Aorta (tissue), 5 donors: ENCODE data around the gene RACK1. TPM values are rescaled to one million over a fixed set of nuclear protein-coding genes. Genes with fewer than 3 reads are reported as not detected.
A peak's percentile ranks its signal among the peaks of the same experiment; 100 is the strongest.

Experiments used
- ATAC-seq: fragments of 200-7000 bp; cut with Tn5 transposase; one replicate; pipeline ENCODE4 v1.9.1; 2022; ENCODE audit warnings: moderate library complexity; ENCODE audit not compliant: low FRiP score
- DNase-seq, 2 donors: peaks; one replicate each; pipeline ENCODE4 v3.0.0-alpha.2; 2020
- H3K27ac ChIP-seq, 2 donors: one replicate each; pipeline ENCODE4 v1.5.1; 2013; ENCODE audit warnings: low read length in 2 of 2, mild to moderate bottlenecking in 2 of 2, moderate library complexity in 2 of 2, control low read depth in 1 of 2, inconsistent platforms in 1 of 2, low read depth in 1 of 2
- H3K27me3 ChIP-seq, 2 donors: one replicate each; pipeline ENCODE4 v1.6.1; 2013; ENCODE audit warnings: control low read depth in 1 of 2, low read length in 1 of 2, mild to moderate bottlenecking in 1 of 2, moderate library complexity in 1 of 2; ENCODE audit not compliant: insufficient read depth in 2 of 2, control insufficient read depth in 1 of 2
- H3K36me3 ChIP-seq, 2 donors: one replicate each; pipeline ENCODE4 v1.6.1; 2013; ENCODE audit warnings: control low read depth in 1 of 2, low read length in 1 of 2, mild to moderate bottlenecking in 1 of 2; ENCODE audit not compliant: insufficient read depth in 2 of 2, control insufficient read depth in 1 of 2
- H3K4me1 ChIP-seq, 2 donors: one replicate each; pipeline ENCODE4 v1.6.1; 2013; ENCODE audit warnings: low read length in 2 of 2, control low read depth in 1 of 2, mild to moderate bottlenecking in 1 of 2, moderate library complexity in 1 of 2; ENCODE audit not compliant: insufficient read depth in 2 of 2, control insufficient read depth in 1 of 2
- H3K4me3 ChIP-seq, 2 donors: one replicate each; pipeline ENCODE4 v1.5.1; 2013; ENCODE audit warnings: low read length in 2 of 2, control low read depth in 1 of 2, mild to moderate bottlenecking in 1 of 2
- H3K9me3 ChIP-seq: one replicate; pipeline ENCODE4 v1.6.1; 2013; ENCODE audit warnings: mild to moderate bottlenecking, low read length; ENCODE audit not compliant: control insufficient read depth
- WGBS, 2 donors: extraction: QIAGEN DNeasy Blood & Tissue Kit; methylation state at CpG; one replicate each; pipeline ENCODE4 v1.1.7; 2013; 5-methylcytosine and 5-hydroxymethylcytosine counted together
- intact Hi-C, 2 donors: fragments of 100-400 bp; cut with DNase I; formaldehyde crosslinking; loops; one replicate each; pipeline versions ENCODE4 v1.14.2 to v1.15.0; 2022
- polyA plus RNA-seq, 2 donors: library from polyadenylated mRNA; stranded (reverse); fragments of 200-250 nt; gene quantifications; one replicate each; pipeline ENCODE4 v1.2.3, GENCODE V29; 2013
- total RNA-seq, 2 donors: library from RNA; stranded (reverse); fragmentation: NEBNext Ultra II Directional; extraction: Animal tissue kit (Norgen Biotek cat#: 25700); gene quantifications; one replicate each; pipeline ENCODE4 v1.2.1, GENCODE V29; 2021
- donor health status: healthy with polysubstance abuse.
- donor health status: Bipolar disorder and iron deficiency.
- donor health status: DM: no; HTN: no; CAD: no.
- donor health status: DM: no; HTN: no; CAD: no.
- donor health status: DM: yes; HTN: yes; CAD: no.

The RACK1 gene
- total and polyA plus RNA-seq, 4 donors: 922 to 2,024 (median 1,515) TPM

- intact Hi-C loops: loop anchor here (1.0 to 2.0 kb wide), 4 partner anchors 16 to 35 kb away; no protein-coding TSS in a partner anchor
- Histone ChIP-seq H3K27ac (peak overlapping the region; percentile 71 to 76), H3K4me3 (peak overlapping the region; percentile 50 to 60), H3K4me1 (no peaks in the 10 kb centered on the region), H3K36me3 (no peaks in the 10 kb centered on the region), H3K27me3 (no peaks in the 10 kb centered on the region), H3K9me3 (no peaks in the 10 kb centered on the region)
- DNase-seq: no peak
- 1% methylated on average over 18 of the region's 18 CpGs for WGBS, 2 donors
- ATAC-seq: peak; percentile 33
These were observed 21.1 kb downstream of the RACK1 start for GRCh38 chr5:181222630-181223057.

- Histone ChIP-seq H3K4me1 (no peaks in the 10 kb centered on the region), H3K36me3 (no peaks in the 10 kb centered on the region), H3K4me3 (peak overlapping the region; percentile 50 to 60), H3K9me3 (no peaks in the 10 kb centered on the region), H3K27ac (peak overlapping the region in 1 of 2 donors; percentile 76), H3K27me3 (no peaks in the 10 kb centered on the region)
- ATAC-seq: peak; percentile 90
- peak; percentile 93 to 98 for DNase-seq
- WGBS, 2 donors: 6 to 7% methylated on average over 50 of the region's 50 CpGs
- intact Hi-C loops: loop anchor here (1.0 to 2.0 kb wide), 3 partner anchors 15 to 35 kb away; no protein-coding TSS in a partner anchor
These were observed 21.7 kb downstream of the RACK1 start for GRCh38 chr5:181221792-181222629.

GRCh38 chr5:181221105-181221791 is 22.5 kb downstream of the RACK1 start:
- 60 to 66% methylated on average over 27 of the region's 27 CpGs for WGBS, 2 donors
- intact Hi-C loops: no loop called here
- H3K27me3 ChIP-seq: no peaks in the 10 kb centered on the region
- ATAC-seq: no peak
- H3K9me3 ChIP-seq: no peaks in the 10 kb centered on the region
- H3K4me1 ChIP-seq: no peaks in the 10 kb centered on the region
- H3K4me3 ChIP-seq: no peak overlapping the region
- no peak overlapping the region for H3K27ac ChIP-seq
- no peak for DNase-seq
- H3K36me3 ChIP-seq: no peaks in the 10 kb centered on the region

GRCh38 chr5:181220178-181220515 is 23.6 kb downstream of the RACK1 start:
- WGBS, 2 donors: 90 to 93% methylated on average over 10 of the region's 10 CpGs
- no peak overlapping the region for H3K4me3 ChIP-seq
- DNase-seq: no peak
- no peaks in the 10 kb centered on the region for H3K27me3 ChIP-seq
- intact Hi-C loops: no loop called here
- no peak overlapping the region for H3K27ac ChIP-seq
- no peaks in the 10 kb centered on the region for H3K4me1 ChIP-seq
- no peak for ATAC-seq
- H3K9me3 ChIP-seq: no peaks in the 10 kb centered on the region
- H3K36me3 ChIP-seq: no peaks in the 10 kb centered on the region

- no peaks in the 10 kb centered on the region for H3K27me3 ChIP-seq
- no peak for ATAC-seq
- intact Hi-C loops: loop anchor here in 1 of 2 donors (5.0 kb wide), 1 partner anchor 33 kb away; no protein-coding TSS in a partner anchor
- 64 to 70% methylated on average over 49 of the region's 49 CpGs for WGBS, 2 donors
- no peaks in the 10 kb centered on the region for H3K36me3 ChIP-seq
- no peaks in the 10 kb centered on the region for H3K9me3 ChIP-seq
- no peak for DNase-seq
- H3K4me1 ChIP-seq: no peaks in the 10 kb centered on the region
- no peak overlapping the region for H3K4me3 ChIP-seq
- H3K27ac ChIP-seq: no peak overlapping the region
These were observed 24.2 kb downstream of the RACK1 start for GRCh38 chr5:181219262-181220177.

- ATAC-seq (no peak), DNase-seq (no peak)
- Histone ChIP-seq H3K9me3 (no peaks in the 10 kb centered on the region), H3K4me1 (no peaks in the 10 kb centered on the region), H3K36me3 (no peaks in the 10 kb centered on the region), H3K27me3 (no peaks in the 10 kb centered on the region), H3K27ac (no peak overlapping the region), H3K4me3 (no peak overlapping the region)
- intact Hi-C loops: loop anchor here (1.0 to 5.0 kb wide), 4 partner anchors 11 to 34 kb away; no protein-coding TSS in a partner anchor
- 44 to 45% methylated on average over 10 of the region's 10 CpGs for WGBS, 2 donors
These were observed 24.9 kb downstream of the RACK1 start for GRCh38 chr5:181218795-181219124.

GRCh38 chr5:181217803-181218062 is 26.0 kb downstream of the RACK1 start:
- 2 to 3% methylated on average over 13 of the region's 13 CpGs for WGBS, 2 donors
- Histone ChIP-seq H3K27ac (peak overlapping the region in 1 of 2 donors; percentile 28), H3K4me3 (peak overlapping the region; percentile 2 to 32), H3K27me3 (no peaks in the 10 kb centered on the region), H3K4me1 (no peaks in the 10 kb centered on the region), H3K9me3 (no peaks in the 10 kb centered on the region), H3K36me3 (no peaks in the 10 kb centered on the region)
- DNase-seq: no peak
- intact Hi-C loops: loop anchor here (1.0 to 5.0 kb wide), 4 partner anchors 10 to 35 kb away; no protein-coding TSS in a partner anchor
- ATAC-seq: peak; percentile 1

- Histone ChIP-seq H3K27me3 (no peaks in the 10 kb centered on the region), H3K4me3 (peak overlapping the region; percentile 2 to 32), H3K9me3 (no peaks in the 10 kb centered on the region), H3K27ac (peak overlapping the region in 1 of 2 donors; percentile 28), H3K36me3 (no peaks in the 10 kb centered on the region), H3K4me1 (no peaks in the 10 kb centered on the region)
- DNase-seq: peak; percentile 70 to 86
- ATAC-seq: peak; percentile 70
- WGBS, 2 donors: 1% methylated on average over 46 of the region's 46 CpGs
- intact Hi-C loops: loop anchor here in 1 of 2 donors (5.0 kb wide), 1 partner anchor 35 kb away; no protein-coding TSS in a partner anchor
These were observed 26.4 kb downstream of the RACK1 start for GRCh38 chr5:181217111-181217802.
